DMS 273 (cell line): Measurements from ENCODE around the gene TPST2.
"Not testable (repeated sequence)": the region's sequence is repeated elsewhere in the genome, so short reads cannot be mapped to it uniquely, and the experiment has no call there.

Source experiments
- DNase-seq: peaks from one replicate; lab custom pipeline; 2025; ENCODE audit not compliant: unreplicated experiment; lab: John Stamatoyannopoulos, UW

The TPST2 gene

DNA sequence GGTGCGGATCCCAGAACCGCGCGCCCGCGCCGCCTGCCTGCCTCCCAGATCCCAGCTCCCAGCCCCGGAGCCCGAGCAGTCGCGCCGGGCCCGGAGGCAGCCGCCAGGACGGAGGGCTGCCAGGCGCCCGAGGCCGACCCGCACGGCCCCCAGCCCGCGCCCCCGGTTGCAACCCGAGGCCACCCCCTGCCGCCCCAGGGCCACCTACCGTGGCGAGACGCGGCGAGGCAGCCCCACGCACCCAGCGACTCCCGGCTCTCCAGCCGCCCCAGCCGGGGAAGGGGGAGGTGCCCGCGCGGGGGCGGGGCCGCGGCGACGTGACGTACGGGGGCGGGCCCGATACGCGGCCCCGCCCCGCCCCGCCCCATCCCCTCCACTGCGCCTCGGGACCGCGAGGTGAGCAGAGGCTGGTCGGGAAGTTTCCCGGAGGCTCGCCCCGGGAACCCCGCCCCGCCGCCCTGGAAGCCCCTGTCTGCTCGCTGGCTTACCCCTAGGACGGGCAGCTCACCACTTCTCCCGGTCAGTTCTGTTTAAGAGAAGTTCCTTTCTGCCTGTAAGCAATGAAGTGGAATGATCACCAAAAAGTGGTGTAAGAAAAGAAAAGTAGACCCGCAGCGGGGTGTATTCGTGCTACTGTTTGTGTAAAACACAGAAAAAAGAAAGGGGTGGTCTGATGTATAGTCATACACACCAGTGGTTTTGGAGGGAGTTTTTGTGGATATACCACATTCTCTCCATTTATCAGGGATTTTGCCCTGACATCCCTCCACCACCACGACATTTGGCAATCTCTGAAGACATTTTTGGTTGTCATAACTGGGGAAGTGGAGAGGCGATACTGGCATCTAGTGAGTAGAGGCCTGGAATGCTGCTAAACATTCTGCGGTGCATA is at the start of gene TPST2:
Gene TPST2 (minus strand): TSS at position 288 of the 892 bp plus-strand sequence. CDS start 48,502 bp downstream, outside the sequence.
- peak; percentile 85 for DNase-seq

DNA sequence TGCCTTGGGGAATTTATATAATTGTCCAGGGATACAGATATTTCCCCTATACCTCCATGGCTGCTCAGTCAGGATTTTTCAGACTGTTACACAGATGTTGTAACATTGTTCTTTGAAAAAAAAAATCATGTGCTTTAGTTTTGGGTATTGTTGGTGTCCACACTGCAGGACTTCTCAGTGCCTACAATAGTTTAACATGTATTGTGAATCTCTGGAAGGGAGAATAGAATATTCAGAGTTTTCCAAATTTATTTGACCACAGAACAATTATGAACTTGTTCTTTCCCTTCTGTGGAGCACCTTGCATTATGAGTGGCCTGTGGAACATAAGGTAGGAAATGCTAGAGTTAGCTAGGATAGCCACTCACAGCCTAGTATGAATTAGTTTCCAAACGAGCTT is 46.4 kb upstream of the TPST2 start:
- DNase-seq: no peak

GRCh38 chr22:26635117-26635516 is 45.2 kb upstream of the TPST2 start:
- DNase-seq: no peak

DNA sequence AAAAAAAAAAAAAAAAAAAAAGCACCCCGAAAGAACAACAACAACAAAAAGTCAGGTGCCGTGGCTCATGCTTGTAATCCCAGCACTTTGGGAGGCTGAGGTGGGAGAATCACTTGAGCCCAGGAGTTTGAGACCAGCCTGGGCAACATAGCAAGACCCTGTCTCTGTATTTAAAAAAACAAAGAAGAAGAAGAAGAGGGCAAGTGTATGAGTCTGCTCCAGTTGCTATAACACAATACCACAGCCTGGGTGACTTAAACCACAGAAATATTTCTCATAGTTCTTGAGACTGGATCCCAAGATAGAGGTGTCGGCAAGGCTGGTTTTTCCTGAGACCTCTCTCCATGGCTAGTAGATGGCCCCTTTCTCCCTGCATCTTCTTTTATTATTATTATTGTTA is 44.3 kb upstream of the TPST2 start:
- DNase-seq: no peak

DNA sequence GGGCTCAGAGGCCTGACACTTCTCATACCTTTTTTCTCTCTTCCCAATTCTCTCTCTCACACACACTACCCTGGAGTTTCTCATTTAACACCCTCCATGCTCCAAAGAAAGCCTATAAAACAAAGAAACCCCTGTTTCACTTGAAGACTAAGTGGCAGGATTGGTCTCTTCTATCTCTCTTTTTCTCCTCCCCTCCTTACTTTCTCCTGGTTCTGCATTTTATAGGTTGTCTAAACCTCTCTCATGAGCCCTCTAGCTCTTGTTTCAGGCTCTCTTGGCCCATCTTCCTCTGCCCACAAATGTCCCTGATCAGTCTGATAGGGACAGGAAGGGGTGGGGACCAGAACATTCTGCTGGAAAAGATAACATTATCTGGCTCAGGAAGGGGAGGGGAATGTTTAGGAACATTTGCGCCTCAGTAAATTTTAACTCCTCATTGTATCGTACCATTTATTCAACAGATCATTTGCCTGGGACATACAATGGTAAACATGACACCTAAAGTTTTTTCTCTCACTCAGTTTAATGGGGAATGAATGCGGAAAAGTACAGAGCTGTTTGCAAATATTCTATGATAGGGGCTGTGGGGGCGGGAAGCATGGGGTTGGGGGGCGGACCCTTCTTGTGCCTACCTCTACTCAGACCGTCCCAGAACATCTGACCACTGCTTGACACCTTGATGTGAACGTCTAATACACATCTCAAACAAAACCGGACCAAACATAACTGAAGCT is 42.7 kb upstream of the TPST2 start:
- no peak for DNase-seq

DNA sequence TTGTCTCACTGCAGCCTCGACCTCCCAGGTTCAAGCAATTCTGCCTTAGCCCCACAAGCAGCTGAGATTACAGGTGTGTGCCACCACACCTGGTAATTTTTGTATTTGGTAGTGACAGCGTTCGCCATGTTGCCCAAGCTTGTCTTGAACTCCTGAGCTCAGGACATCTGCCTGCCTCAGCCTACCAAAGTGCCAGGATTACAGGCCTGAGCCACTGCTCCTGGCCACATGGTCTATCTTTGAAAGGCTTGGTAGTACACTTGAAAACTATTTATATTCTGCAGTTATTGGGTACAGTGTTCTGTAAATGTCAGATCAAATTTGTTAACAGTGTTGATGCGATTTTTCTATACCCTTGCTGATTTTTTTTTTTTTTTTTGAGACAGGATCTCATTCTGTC is 41.4 kb upstream of the TPST2 start:
- DNase-seq: no peak

- no peak for DNase-seq
Observed at GRCh38 chr22:26629988-26630761, 40.2 kb upstream of the TPST2 start.

- no peak for DNase-seq
Observed at GRCh38 chr22:26624803-26625202, 34.9 kb upstream of the TPST2 start.

DNA sequence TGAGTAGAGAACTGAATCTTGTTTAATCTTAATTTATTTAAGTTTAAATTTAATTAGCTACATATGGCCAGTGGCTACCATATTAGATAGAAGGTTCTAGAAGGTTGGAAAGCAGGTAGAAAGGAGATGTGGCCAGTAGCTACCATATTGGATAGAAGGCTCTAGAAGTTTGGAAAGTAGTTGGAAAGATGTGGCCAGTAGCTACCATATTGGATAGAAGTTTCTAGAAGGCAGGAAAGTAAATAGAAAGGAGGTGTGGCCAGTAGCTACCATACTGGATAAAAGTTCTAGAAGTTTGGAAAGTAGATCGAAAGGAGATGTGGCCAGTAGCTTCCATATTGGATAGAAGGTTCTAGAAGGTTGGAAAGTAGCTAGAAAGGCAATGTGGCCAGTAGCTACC is 34.1 kb upstream of the TPST2 start:
- DNase-seq: no peak

DNA sequence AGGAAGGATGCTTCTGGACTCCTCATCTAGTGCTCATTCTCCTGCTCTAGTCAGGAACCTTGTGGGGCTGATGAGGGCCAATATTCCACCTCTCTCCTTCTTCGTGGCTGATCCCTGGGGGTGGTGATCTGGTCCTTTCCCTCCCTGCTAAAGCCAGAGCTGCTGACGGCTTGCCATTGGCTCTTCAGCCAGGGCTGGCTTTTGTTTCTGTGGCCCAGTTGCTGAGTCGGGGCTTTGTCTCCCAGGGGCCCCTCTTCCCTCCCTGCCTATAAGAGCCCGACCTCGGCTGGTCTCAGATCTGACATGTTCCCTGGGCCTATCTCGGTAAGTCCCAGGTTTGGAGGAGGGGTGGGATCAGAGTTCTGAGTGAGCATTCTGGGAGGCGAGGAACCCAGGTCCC is 31.7 kb upstream of the TPST2 start, which contains the start of gene CRYBA4:
Gene CRYBA4 (plus strand): TSS at position 301 of the 400 bp plus-strand sequence. CDS start 634 bp downstream, outside the sequence.
- DNase-seq: no peak

DNA sequence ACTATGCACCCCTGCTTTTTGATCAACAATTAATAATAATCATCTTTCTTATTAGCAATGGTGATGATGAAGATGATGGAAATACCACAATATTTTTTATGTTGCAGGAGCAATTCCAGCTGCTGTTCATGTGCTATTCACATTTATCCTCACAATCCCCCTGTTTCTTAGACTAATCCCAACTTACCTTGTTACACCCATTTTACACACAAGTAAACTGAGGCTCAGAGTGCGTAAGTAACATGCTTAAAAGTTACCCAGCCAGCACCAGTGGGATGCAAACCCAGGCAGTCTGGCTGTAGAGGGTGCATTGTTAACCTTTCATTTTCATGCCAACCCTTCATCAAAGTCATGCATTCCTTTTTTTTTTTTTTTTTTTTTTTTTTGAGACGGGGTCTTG is 30.3 kb upstream of the TPST2 start:
- no peak for DNase-seq

DNA sequence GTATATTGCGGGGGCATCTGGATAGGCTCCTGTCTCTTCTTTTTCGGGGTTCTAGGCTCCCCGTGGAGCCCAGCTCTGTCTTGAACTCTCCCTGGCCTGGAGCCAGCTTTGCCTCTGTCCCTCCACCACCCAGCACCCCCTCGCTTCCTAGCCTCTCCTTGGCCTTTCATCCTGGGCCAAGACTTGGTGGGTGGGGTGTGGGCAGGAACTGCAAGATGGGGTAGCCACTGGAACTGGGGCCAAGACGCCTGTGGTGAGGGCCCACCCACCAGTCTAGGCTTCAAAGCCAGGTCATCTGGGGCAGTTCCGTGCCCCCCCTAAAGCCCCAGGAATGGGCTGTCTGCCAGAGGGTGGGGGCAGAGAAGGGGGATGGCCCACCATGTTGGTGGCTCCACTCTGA is 29.6 kb upstream of the TPST2 start:
- no peak for DNase-seq

GRCh38 chr22:26618455-26618854 is 28.5 kb upstream of the TPST2 start:
- no peak for DNase-seq

- no peak for DNase-seq
Observed at GRCh38 chr22:26617271-26618199, 27.6 kb upstream of the TPST2 start, which contains the start of gene CRYBB1. Gene CRYBB1, minus strand, starts transcription at chr22:26618027. Its CDS starts 1,708 bp downstream, at chr22:26616319.

GRCh38 chr22:26616650-26617049 is 26.7 kb upstream of the TPST2 start:
- DNase-seq: no peak

DNA sequence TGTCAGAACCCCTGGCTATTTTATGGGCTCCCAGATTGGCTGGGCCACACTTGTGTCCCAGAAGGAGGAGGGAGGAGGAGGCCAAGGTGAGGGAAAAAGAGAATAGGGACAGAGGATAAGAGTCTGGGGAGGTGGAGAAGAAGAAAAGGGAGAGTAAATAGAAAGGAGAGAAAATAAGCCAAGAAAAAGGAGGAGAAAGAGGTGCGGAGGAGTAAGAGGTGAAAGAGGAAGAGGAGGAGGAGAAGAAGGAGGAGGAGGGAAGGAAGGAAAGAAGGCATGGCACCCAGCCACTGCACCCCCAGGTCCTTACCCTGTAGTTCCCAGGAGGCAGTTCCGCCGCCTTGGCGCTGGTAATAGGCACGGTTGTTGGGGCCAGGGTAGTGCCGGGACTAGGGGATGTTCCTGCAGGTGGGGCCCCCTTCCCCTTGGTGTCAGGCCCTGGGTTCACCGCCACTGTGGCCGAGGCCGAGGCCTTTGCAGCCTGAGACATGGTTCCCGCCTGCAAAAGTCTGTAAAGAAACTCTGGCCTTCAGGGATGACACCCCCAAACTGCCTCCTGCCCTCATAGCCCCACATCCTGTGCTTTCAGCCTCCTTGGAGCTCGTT is 26.0 kb upstream of the TPST2 start:
- DNase-seq: no peak

- no peak for DNase-seq
Observed at GRCh38 chr22:26615149-26615548, 25.2 kb upstream of the TPST2 start.

DNA sequence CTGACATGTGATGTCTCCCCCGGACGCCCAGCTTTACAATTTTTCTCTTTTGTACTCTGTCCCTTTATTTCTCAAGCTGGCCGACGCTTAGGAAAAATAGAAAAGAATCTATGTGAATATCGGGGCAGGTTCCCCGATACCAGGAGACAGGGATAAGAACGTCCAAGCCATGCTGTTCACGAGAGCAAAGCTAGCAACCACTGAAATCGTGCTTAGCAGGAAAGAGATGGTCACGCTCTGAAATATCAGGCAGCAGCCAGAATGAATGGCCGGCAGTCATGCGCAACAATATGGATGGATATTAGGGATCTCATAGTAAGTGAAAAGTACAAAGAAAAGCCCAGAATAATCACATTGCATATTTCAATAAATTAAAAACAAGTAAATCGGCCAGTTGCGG is 24.4 kb upstream of the TPST2 start:
- DNase-seq: no peak

- DNase-seq: not testable (repeated sequence)
Observed at GRCh38 chr22:26613753-26614152, 23.8 kb upstream of the TPST2 start.

- no peak for DNase-seq
Observed at GRCh38 chr22:26612652-26613051, 22.7 kb upstream of the TPST2 start.
